Liver (tissue), 9 donors: ENCODE data around the gene DDA1. TPM values are rescaled to one million over a fixed set of nuclear protein-coding genes. Genes with fewer than 3 reads are reported as not detected.

Experiments used
- DNase-seq: peaks from one replicate; pipeline ENCODE4 v3.0.0-alpha.2; 2017; ENCODE audit warnings: low spot score
- H3K27ac ChIP-seq, 2 donors: one replicate each; pipeline ENCODE4 v1.7.0; 2013; ENCODE audit warnings: inconsistent platforms in 2 of 2, low read length in 2 of 2, control low read depth in 1 of 2, low read depth in 1 of 2, mild to moderate bottlenecking in 1 of 2
- H3K27me3 ChIP-seq, 4 donors: one replicate each; pipeline versions ENCODE4 v1.6.1 to v1.7.0; 2013; ENCODE audit warnings: low read length in 3 of 4, inconsistent platforms in 1 of 4, mild to moderate bottlenecking in 1 of 4, moderate library complexity in 1 of 4; ENCODE audit not compliant: control insufficient read depth in 4 of 4, insufficient read depth in 4 of 4
- H3K36me3 ChIP-seq, 4 donors: one replicate each; pipeline versions ENCODE4 v1.6.1 to v1.7.0; 2013; ENCODE audit warnings: low read length in 3 of 4, mild to moderate bottlenecking in 3 of 4, low read depth in 1 of 4, moderate library complexity in 1 of 4; ENCODE audit not compliant: control insufficient read depth in 4 of 4, insufficient read depth in 3 of 4
- H3K4me1 ChIP-seq, 4 donors: one replicate each; pipeline versions ENCODE4 v1.6.1 to v1.7.0; 2013; ENCODE audit warnings: low read length in 3 of 4, mild to moderate bottlenecking in 3 of 4, moderate library complexity in 1 of 4; ENCODE audit not compliant: control insufficient read depth in 4 of 4, insufficient read depth in 4 of 4
- H3K4me3 ChIP-seq, 3 donors: one replicate each; pipeline versions ENCODE4 v1.6.1 to v1.7.0; 2013; ENCODE audit warnings: low read length in 3 of 3, control low read depth in 1 of 3, low read depth in 1 of 3, mild to moderate bottlenecking in 1 of 3
- H3K9ac ChIP-seq, 2 donors: one replicate each; pipeline ENCODE4 v1.7.0; 2013; ENCODE audit warnings: low read length in 2 of 2, mild to moderate bottlenecking in 2 of 2, moderate library complexity in 2 of 2, control low read depth in 1 of 2, low read depth in 1 of 2
- H3K9me3 ChIP-seq, 4 donors: one replicate each; pipeline versions ENCODE4 v1.6.1 to v1.7.0; 2013; ENCODE audit warnings: low read length in 3 of 4; ENCODE audit not compliant: control insufficient read depth in 4 of 4
- EGR1 ChIP-seq, 2 donors: IDR thresholded peaks; 2 replicates each; pipeline ENCODE4 v1.6.1; 2016 to 2018; ENCODE audit warnings: antibody characterized with exemption in 2 of 2, low read depth in 2 of 2
- FOXA1 ChIP-seq: IDR thresholded peaks from 2 replicates; pipeline ENCODE4 v1.6.1; 2016; ENCODE audit warnings: antibody characterized with exemption
- FOXA2 ChIP-seq: IDR thresholded peaks from 2 replicates; pipeline ENCODE4 v1.6.1; 2016; ENCODE audit warnings: antibody characterized with exemption
- GABPA ChIP-seq, 2 donors: IDR thresholded peaks in 1 of 2; conservative IDR thresholded peaks in 1 of 2; 2 replicates each; pipeline ENCODE4 v1.6.1; 2016; ENCODE audit warnings: antibody characterized with exemption in 2 of 2, mild to moderate bottlenecking in 1 of 2, moderate library complexity in 1 of 2
- HNF4A ChIP-seq, 2 donors: conservative IDR thresholded peaks; 2 replicates each; pipeline ENCODE4 v1.6.1; 2016; ENCODE audit warnings: antibody characterized with exemption in 2 of 2, mild to moderate bottlenecking in 2 of 2
- HNF4G ChIP-seq: IDR thresholded peaks from 2 replicates; pipeline ENCODE4 v1.6.1; 2016; ENCODE audit warnings: antibody characterized with exemption
- JUND ChIP-seq, 2 donors: IDR thresholded peaks; 2 replicates each; pipeline ENCODE4 v1.6.1; 2016; ENCODE audit warnings: antibody characterized with exemption in 2 of 2
- NR2F2 ChIP-seq: IDR thresholded peaks from 2 replicates; pipeline ENCODE4 v1.6.1; 2016; ENCODE audit warnings: antibody characterized with exemption
- RAD21 ChIP-seq, 2 donors: IDR thresholded peaks; 2 replicates each; pipeline ENCODE4 v1.6.1; 2016; ENCODE audit warnings: antibody characterized with exemption in 2 of 2, mild to moderate bottlenecking in 2 of 2
- RXRA ChIP-seq, 2 donors: IDR thresholded peaks; 2 replicates each; pipeline ENCODE4 v1.6.1; 2017 to 2018; ENCODE audit warnings: antibody characterized with exemption in 2 of 2, mild to moderate bottlenecking in 1 of 2
- SP1 ChIP-seq: IDR thresholded peaks from 2 replicates; pipeline ENCODE4 v1.6.1; 2018; ENCODE audit warnings: antibody characterized with exemption, mild to moderate bottlenecking
- TAF1 ChIP-seq: conservative IDR thresholded peaks from 2 replicates; pipeline ENCODE4 v1.6.1; 2016; ENCODE audit warnings: antibody characterized with exemption, mild to moderate bottlenecking
- YY1 ChIP-seq: IDR thresholded peaks from 2 replicates; pipeline ENCODE4 v1.6.1; 2016; ENCODE audit warnings: antibody characterized with exemption, mild to moderate bottlenecking
- WGBS: extraction: QIAGEN DNeasy Blood & Tissue Kit; methylation state at CpG from one replicate; pipeline ENCODE4 v1.1.7; 2013; 5-methylcytosine and 5-hydroxymethylcytosine counted together
- polyA plus RNA-seq, 2 donors: library from polyadenylated mRNA; stranded (reverse) in 1 of 2; unstranded in 1 of 2; fragments of 200-250 nt in 1 of 2; fragments of >200 nt in 1 of 2; fragmentation: Nextera tagmentation in 1 of 2; extraction: Ambion mirVana in 1 of 2; gene quantifications; one replicate each; pipeline versions ENCODE4 v1.2.1 to v1.2.3, GENCODE V29; 2013 to 2015
- total RNA-seq, 2 donors: library from RNA; depleted of rRNA; stranded (reverse); fragments of >200 nt; gene quantifications; one replicate each; pipeline ENCODE4 v1.2.3, GENCODE V29; 2014
- TF ChIP-seq, protein P1 (sequence below): IDR thresholded peaks from 2 replicates; pipeline ENCODE4 v1.6.1; 2016; ENCODE audit warnings: antibody characterized with exemption
- TF ChIP-seq, protein P2 (sequence below): fragments of 150-350 bp; IDR thresholded peaks from 2 replicates; pipeline ENCODE4 v1.5.1; 2017; ENCODE audit warnings: improper control_type of control experiment, low read depth, low read length; ENCODE audit not compliant: missing input control
- TF ChIP-seq, protein P3 (sequence below): IDR thresholded peaks from 2 replicates; pipeline ENCODE4 v1.6.1; 2016; ENCODE audit warnings: antibody characterized with exemption, mild to moderate bottlenecking
- TF ChIP-seq, protein P4 (sequence below): IDR thresholded peaks from 2 replicates; pipeline ENCODE4 v1.6.1; 2016; ENCODE audit warnings: antibody characterized with exemption
- TF ChIP-seq, protein P5 (sequence below): IDR thresholded peaks from 2 replicates; pipeline ENCODE4 v1.6.1; 2016; ENCODE audit warnings: antibody characterized with exemption
- donor health status: healthy.
- donor health status: healthy.
- donor health status: healthy.
- donor health status: healthy.
- donor health status: healthy.

DDA1 gene
- total and polyA plus RNA-seq, 4 donors, result 7.9 to 37.9 (median 20.8) TPM

DNA sequence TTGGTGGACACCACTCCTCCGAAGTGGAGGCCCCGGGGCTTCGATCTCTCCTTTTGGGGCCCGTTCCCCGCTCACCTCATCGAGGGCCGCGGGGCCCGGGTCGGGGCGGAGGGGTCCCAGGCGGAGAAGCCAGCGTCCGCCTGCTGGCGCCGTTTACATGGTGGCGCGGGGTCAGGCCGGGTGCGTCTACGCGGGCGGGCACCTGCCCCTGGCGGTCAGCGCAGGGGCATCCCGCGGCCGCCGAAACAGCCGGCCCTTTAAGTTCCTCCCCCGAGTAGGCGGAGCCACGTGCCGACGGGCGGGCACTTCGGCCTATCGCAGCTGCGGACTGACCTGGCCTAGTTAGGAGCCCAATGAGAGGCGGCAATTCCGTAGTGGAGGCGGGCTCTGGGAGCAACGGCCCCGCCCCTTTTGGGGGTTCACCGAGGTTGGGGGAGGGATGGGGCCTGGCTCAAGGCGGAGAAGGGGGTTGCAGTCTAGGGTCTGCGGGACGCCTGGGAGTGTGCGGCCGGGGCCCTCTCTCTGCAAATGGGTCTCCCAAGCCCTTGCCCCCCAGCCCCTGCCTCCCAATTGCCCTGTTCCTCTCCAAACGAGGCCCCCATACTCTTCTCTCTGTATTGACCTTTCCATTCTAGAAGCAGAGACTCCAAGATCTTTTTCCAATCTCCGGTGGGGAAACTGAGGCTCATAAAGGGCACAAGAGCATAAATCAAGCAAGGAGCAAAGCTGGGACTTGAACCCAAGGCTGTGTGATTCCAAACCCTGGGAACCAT, 6.0 kb upstream of the DDA1 start, which contains the start of gene ABHD8:
Gene ABHD8 (minus strand): TSS at position 259 of the 773 bp plus-strand sequence. CDS start 1,809 bp downstream, outside the sequence.
- Histone ChIP-seq H3K27ac (peak within 1 kb of the TSS; percentile 51 to 57), H3K36me3 (peaks cover 0 to under 1% (median 0%) of the 10 kb centered on the region in 4 donors), H3K4me1 (peaks cover 12 to 45% (median 36%) of the 10 kb centered on the region in 4 donors), H3K9ac (peak within 1 kb of the TSS in 1 of 2 donors; percentile 59), H3K4me3 (peak within 1 kb of the TSS; percentile 62 to 87 (median 65)), H3K27me3 (no peaks in the 10 kb centered on the region), H3K9me3 (peaks cover 0 to 1% (median under 1%) of the 10 kb centered on the region in 4 donors)
- 2% methylated on average over 52 of the region's 52 CpGs for WGBS
- TF ChIP-seq, protein P1, sequence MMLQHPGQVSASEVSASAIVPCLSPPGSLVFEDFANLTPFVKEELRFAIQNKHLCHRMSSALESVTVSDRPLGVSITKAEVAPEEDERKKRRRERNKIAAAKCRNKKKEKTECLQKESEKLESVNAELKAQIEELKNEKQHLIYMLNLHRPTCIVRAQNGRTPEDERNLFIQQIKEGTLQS, result no peak
- TF ChIP-seq HNF4G (no peak), HNF4A (conservative IDR thresholded peaks at IDR 0.05) (no peak), RAD21 (IDR thresholded peaks at IDR 0.05) (peak in 1 of 2 donors; percentile 28), YY1 (no peak), FOXA1 (peak; percentile 33), SP1 (peak; percentile 90), RXRA (IDR thresholded peaks at IDR 0.05) (peak; percentile 46 to 48)
- TF ChIP-seq, protein P2, sequence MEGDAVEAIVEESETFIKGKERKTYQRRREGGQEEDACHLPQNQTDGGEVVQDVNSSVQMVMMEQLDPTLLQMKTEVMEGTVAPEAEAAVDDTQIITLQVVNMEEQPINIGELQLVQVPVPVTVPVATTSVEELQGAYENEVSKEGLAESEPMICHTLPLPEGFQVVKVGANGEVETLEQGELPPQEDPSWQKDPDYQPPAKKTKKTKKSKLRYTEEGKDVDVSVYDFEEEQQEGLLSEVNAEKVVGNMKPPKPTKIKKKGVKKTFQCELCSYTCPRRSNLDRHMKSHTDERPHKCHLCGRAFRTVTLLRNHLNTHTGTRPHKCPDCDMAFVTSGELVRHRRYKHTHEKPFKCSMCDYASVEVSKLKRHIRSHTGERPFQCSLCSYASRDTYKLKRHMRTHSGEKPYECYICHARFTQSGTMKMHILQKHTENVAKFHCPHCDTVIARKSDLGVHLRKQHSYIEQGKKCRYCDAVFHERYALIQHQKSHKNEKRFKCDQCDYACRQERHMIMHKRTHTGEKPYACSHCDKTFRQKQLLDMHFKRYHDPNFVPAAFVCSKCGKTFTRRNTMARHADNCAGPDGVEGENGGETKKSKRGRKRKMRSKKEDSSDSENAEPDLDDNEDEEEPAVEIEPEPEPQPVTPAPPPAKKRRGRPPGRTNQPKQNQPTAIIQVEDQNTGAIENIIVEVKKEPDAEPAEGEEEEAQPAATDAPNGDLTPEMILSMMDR, result peak; percentile 62
- DNase-seq, result peak; percentile 97

DNA sequence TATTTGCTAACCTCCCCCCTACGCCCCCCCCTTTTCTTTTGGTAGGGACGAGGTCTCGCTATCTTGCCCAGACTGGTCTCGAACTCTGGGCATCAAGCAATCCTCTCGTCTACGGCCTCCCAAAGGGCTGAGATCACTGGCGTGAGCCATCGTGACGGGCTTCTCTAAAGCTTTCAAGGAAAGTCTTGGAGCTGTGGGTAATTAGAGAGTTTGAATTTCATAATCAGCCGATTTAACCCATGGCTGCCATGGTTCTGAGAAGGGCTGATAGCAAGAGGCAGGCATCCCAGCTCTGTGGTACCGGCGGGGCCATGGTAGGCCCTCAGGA, 5.5 kb upstream of the DDA1 start:
- peak overlapping the region in 1 of 2 donors; percentile 23 for H3K27ac ChIP-seq

More for the DNA sequence above, 5.5 kb upstream of the DDA1 start:
- H3K4me3 ChIP-seq, result no peak overlapping the region
- H3K4me1 ChIP-seq, result peaks cover 12 to 46% (median 37%) of the 10 kb centered on the region in 4 donors
- 65% methylated on average over 12 of the region's 12 CpGs for WGBS
- no peaks in the 10 kb centered on the region for H3K36me3 ChIP-seq
- no peaks in the 10 kb centered on the region for H3K27me3 ChIP-seq
- no peaks in the 10 kb centered on the region for H3K9me3 ChIP-seq
- no peak for TF ChIP-seq TAF1
- no peak for TF ChIP-seq HNF4A (conservative IDR thresholded peaks at IDR 0.05)
- TF ChIP-seq, protein P3, sequence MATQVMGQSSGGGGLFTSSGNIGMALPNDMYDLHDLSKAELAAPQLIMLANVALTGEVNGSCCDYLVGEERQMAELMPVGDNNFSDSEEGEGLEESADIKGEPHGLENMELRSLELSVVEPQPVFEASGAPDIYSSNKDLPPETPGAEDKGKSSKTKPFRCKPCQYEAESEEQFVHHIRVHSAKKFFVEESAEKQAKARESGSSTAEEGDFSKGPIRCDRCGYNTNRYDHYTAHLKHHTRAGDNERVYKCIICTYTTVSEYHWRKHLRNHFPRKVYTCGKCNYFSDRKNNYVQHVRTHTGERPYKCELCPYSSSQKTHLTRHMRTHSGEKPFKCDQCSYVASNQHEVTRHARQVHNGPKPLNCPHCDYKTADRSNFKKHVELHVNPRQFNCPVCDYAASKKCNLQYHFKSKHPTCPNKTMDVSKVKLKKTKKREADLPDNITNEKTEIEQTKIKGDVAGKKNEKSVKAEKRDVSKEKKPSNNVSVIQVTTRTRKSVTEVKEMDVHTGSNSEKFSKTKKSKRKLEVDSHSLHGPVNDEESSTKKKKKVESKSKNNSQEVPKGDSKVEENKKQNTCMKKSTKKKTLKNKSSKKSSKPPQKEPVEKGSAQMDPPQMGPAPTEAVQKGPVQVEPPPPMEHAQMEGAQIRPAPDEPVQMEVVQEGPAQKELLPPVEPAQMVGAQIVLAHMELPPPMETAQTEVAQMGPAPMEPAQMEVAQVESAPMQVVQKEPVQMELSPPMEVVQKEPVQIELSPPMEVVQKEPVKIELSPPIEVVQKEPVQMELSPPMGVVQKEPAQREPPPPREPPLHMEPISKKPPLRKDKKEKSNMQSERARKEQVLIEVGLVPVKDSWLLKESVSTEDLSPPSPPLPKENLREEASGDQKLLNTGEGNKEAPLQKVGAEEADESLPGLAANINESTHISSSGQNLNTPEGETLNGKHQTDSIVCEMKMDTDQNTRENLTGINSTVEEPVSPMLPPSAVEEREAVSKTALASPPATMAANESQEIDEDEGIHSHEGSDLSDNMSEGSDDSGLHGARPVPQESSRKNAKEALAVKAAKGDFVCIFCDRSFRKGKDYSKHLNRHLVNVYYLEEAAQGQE, result no peak
- TF ChIP-seq, protein P1, result no peak
- no peak for TF ChIP-seq JUND (IDR thresholded peaks at IDR 0.05)
- TF ChIP-seq NR2F2, result no peak
- TF ChIP-seq RXRA (IDR thresholded peaks at IDR 0.05), result no peak
- TF ChIP-seq HNF4G, result no peak
- no peak for TF ChIP-seq YY1
- TF ChIP-seq, protein P2, result no peak
- TF ChIP-seq EGR1 (IDR thresholded peaks at IDR 0.05; ENCODE audit: low read depth in 2 of 2), result no peak
- TF ChIP-seq FOXA1, result no peak
- TF ChIP-seq RAD21 (IDR thresholded peaks at IDR 0.05), result no peak
- no peak for TF ChIP-seq SP1
- no peak for TF ChIP-seq FOXA2
- TF ChIP-seq, protein P4, sequence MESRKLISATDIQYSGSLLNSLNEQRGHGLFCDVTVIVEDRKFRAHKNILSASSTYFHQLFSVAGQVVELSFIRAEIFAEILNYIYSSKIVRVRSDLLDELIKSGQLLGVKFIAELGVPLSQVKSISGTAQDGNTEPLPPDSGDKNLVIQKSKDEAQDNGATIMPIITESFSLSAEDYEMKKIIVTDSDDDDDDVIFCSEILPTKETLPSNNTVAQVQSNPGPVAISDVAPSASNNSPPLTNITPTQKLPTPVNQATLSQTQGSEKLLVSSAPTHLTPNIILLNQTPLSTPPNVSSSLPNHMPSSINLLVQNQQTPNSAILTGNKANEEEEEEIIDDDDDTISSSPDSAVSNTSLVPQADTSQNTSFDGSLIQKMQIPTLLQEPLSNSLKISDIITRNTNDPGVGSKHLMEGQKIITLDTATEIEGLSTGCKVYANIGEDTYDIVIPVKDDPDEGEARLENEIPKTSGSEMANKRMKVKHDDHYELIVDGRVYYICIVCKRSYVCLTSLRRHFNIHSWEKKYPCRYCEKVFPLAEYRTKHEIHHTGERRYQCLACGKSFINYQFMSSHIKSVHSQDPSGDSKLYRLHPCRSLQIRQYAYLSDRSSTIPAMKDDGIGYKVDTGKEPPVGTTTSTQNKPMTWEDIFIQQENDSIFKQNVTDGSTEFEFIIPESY, result no peak
- TF ChIP-seq, protein P5, sequence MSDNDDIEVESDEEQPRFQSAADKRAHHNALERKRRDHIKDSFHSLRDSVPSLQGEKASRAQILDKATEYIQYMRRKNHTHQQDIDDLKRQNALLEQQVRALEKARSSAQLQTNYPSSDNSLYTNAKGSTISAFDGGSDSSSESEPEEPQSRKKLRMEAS, result no peak
- TF ChIP-seq GABPA (IDR thresholded peaks at IDR 0.05 in 1 of 2, conservative IDR thresholded peaks at IDR 0.05 in 1 of 2), result no peak
- H3K9ac ChIP-seq, result no peak overlapping the region
- DNase-seq, result no peak
